Measurements from ENCODE around the gene UBASH3B. TPM values are rescaled to one million over a fixed set of nuclear protein-coding genes. Genes with fewer than 3 reads are reported as not detected.
A peak's percentile ranks its signal among the peaks of the same experiment; 100 is the strongest.

UBASH3B gene
- total and polyA plus RNA-seq, 9 donors: 3.8 to 11.1 (median 4.5) TPM

DNA sequence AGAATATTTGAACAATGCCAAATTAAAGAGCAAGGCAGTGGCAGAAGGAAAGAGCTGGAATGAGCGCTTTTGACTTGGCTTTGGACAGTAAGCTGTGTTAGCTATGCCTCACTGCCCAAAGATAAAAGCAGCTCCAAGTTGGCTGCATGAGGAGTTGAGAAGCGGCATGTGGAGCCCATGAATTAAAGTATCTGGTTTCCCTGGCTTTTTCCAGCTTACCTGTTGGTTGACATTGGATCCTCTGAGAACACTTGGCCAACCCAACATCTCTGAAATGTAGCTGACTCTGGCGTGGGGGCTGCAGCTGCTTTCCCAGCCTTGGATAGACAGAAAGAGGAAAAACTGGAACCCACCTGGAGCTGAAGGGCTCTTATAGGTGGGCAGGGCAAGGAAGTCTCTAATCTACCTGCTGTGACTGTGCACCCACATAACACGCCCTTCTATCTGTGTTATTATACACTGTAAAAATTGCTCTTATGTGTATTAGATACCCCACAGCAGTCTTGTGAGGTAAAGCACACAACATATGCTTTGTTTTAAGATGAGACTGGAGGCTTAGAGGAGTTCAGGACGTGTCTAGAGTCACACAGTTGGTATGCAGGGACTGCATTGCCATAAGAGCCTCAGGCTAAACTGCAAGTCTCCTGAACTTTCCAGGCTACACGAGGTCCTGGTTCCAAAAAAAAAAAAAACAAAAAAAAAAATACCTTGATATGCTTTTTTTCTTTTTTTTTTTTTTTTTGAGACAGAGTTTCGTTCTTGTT, 5.8 kb downstream of the UBASH3B start:
- Histone ChIP-seq H3K9me3 (replicated peaks; ENCODE audit: control insufficient read depth, low read depth, low read length) (no peaks in the 10 kb centered on the region), H3K4me3 (ENCODE audit: low read length) (no peak overlapping the region), H3K27ac (ENCODE audit: low read length) (no peak overlapping the region), H3K36me3 (ENCODE audit: control insufficient read depth, insufficient read depth, low read length) (no peaks in the 10 kb centered on the region), H3K27me3 (ENCODE audit: control insufficient read depth, insufficient read depth, low read length) (peaks cover 42% of the 10 kb centered on the region), H3K4me1 (ENCODE audit: control insufficient read depth, insufficient read depth, low read length) (peaks cover 16% of the 10 kb centered on the region)
- no peak for DNase-seq
- 74% methylated on average over 3 of the region's 7 CpGs for WGBS (ENCODE audit: insufficient coverage)

DNA sequence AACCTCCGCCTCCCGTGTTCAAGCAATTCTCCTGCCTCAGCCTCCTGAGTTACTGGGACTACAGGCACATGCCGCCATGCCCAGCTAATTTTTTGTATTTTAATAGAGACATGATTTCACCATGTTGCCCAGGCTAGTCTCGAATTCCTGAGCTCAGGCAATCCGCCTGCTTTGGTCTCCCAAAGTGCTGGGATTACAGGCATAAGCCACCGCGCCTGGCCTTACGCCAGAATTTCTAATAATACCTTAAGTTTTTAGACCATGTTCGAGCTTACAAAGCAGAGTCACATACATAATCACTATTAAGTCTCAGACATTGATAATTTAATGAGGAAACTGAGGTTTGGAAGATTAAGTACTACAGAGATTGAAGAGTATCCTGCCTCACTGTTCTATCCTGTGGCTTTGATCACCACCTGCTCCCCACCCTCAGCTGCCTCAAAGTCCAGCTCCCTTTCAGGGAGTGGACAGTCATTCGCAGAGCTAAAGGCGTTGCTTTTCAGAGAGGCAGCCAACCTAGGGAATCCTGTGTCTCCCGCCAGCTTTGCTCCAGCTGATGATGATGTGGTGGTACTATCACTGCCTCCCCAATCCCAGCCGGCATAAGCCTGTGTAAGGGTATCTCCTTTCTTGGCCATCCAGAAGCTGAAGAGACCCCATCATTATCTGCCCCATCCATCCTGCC, 7.7 kb downstream of the UBASH3B start:
- H3K4me1 ChIP-seq (ENCODE audit: control insufficient read depth, insufficient read depth, low read length): peaks cover 5% of the 10 kb centered on the region
- H3K36me3 ChIP-seq (ENCODE audit: control insufficient read depth, insufficient read depth, low read length): no peaks in the 10 kb centered on the region
- no peak overlapping the region for H3K4me3 ChIP-seq (ENCODE audit: low read length)
- 83% methylated on average over 6 of the region's 13 CpGs for WGBS (ENCODE audit: insufficient coverage)
- peaks cover 25% of the 10 kb centered on the region for H3K27me3 ChIP-seq (ENCODE audit: control insufficient read depth, insufficient read depth, low read length)
- H3K27ac ChIP-seq (ENCODE audit: low read length): no peak overlapping the region
- no peak for DNase-seq
- H3K9me3 ChIP-seq (replicated peaks; ENCODE audit: control insufficient read depth, low read depth, low read length): no peaks in the 10 kb centered on the region

DNA sequence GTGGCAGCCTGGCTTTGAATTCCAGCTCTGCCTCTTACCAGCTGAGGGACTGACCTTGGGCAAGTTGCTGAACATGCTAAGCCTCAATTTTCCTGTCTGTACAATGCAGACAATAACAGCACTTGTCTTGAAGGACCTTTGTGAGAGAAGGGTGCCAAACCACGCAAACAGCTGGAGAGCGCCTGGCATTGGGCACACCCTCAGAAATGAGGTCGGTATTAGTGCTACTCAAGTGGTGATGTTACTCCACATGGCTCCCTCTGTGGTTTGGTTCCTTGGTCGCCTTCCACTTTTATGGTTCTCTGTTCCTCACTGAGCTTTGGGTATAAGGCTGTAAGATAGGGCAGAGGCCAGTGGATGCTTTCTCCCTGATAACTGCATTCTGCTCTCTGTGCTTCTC, 8.2 kb downstream of the UBASH3B start:
- WGBS (ENCODE audit: insufficient coverage): 69% methylated on average over 3 of the region's 4 CpGs

DNA sequence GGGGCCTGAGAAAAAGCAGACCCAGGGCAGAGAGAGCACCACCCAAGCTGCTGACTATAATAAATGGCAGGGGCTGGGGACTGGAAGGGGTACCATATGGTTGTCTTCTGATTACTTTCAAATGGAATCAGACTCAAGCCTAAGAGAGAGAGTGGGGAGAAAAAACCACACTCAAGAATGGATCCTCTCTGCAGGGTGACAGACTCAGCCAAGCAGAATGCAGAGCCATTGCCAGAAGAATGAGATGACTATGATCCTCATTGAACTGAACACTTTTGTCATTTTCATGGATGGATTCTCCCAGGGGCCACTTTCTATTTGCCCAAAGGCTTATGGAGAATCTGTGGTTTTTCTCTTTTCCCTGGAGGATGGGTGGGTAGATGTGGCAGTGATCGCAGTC, 8.7 kb downstream of the UBASH3B start:
- no peak overlapping the region for H3K4me3 ChIP-seq (ENCODE audit: low read length)
- no peak overlapping the region for H3K27ac ChIP-seq (ENCODE audit: low read length)
- WGBS (ENCODE audit: insufficient coverage): no CpG with 5 or more reads among the region's 1 CpG
- H3K36me3 ChIP-seq (ENCODE audit: control insufficient read depth, insufficient read depth, low read length): no peaks in the 10 kb centered on the region
- peaks cover 5% of the 10 kb centered on the region for H3K4me1 ChIP-seq (ENCODE audit: control insufficient read depth, insufficient read depth, low read length)
- peaks cover 2% of the 10 kb centered on the region for H3K9me3 ChIP-seq (replicated peaks; ENCODE audit: control insufficient read depth, low read depth, low read length)
- DNase-seq: no peak
- H3K27me3 ChIP-seq (ENCODE audit: control insufficient read depth, insufficient read depth, low read length): peaks cover 18% of the 10 kb centered on the region

More for the DNA sequence above, 8.2 kb downstream of the UBASH3B start:
- Histone ChIP-seq H3K4me1 (ENCODE audit: control insufficient read depth, insufficient read depth, low read length) (peaks cover 5% of the 10 kb centered on the region), H3K27ac (ENCODE audit: low read length) (no peak overlapping the region), H3K9me3 (replicated peaks; ENCODE audit: control insufficient read depth, low read depth, low read length) (no peaks in the 10 kb centered on the region), H3K4me3 (ENCODE audit: low read length) (no peak overlapping the region), H3K27me3 (ENCODE audit: control insufficient read depth, insufficient read depth, low read length) (peaks cover 22% of the 10 kb centered on the region), H3K36me3 (ENCODE audit: control insufficient read depth, insufficient read depth, low read length) (no peaks in the 10 kb centered on the region)
- no peak for DNase-seq

DNA sequence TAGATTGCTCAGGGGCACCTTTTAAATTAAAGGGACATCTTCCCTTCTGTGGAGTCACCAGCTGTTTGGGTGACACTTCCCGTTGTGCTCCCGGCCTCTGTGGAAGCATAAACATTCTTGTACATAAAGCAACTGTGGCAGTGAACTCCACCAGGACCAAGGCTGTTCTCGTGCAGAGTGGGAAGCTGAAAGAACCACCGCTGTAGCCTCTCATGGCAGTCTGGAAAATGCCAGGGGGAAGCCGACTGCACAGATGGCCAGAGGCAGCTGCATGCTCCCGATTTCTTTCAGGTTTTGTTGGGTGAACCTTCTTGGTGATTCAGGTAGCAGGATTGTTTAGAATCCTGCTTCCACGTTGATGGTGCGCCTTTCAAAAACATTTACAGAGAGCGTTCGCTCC, 10.3 kb downstream of the UBASH3B start:
- no peaks in the 10 kb centered on the region for H3K36me3 ChIP-seq (ENCODE audit: control insufficient read depth, insufficient read depth, low read length)
- 48% methylated on average over 9 of the region's 10 CpGs for WGBS (ENCODE audit: insufficient coverage)
- DNase-seq: no peak
- H3K9me3 ChIP-seq (replicated peaks; ENCODE audit: control insufficient read depth, low read depth, low read length): peaks cover 4% of the 10 kb centered on the region
- H3K27ac ChIP-seq (ENCODE audit: low read length): no peak overlapping the region
- peaks cover 5% of the 10 kb centered on the region for H3K4me1 ChIP-seq (ENCODE audit: control insufficient read depth, insufficient read depth, low read length)
- no peak overlapping the region for H3K4me3 ChIP-seq (ENCODE audit: low read length)
- H3K27me3 ChIP-seq (ENCODE audit: control insufficient read depth, insufficient read depth, low read length): peaks cover 6% of the 10 kb centered on the region

DNA sequence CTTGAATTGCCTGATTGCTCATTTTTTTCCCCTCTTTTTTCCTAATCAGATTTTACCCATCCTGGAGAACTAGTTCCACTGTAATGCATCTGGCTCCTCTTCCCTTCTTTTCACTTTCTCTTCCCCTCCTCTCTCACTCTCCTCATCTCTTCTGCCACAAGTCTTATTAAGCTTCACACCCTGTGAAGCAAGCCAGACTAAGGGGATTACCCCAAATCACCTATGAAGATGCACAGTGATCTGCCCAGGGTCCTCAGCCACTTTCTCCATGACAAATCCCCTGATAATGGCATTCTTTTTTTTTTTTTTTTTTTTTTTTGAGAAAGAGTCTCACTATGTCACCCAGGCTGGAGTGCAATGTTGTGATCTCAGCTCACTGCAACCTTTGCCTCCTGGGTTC, 11.2 kb downstream of the UBASH3B start:
- H3K4me3 ChIP-seq (ENCODE audit: low read length): no peak overlapping the region
- DNase-seq: no peak
- H3K4me1 ChIP-seq (ENCODE audit: control insufficient read depth, insufficient read depth, low read length): peaks cover 11% of the 10 kb centered on the region
- H3K27me3 ChIP-seq (ENCODE audit: control insufficient read depth, insufficient read depth, low read length): peaks cover 3% of the 10 kb centered on the region
- H3K9me3 ChIP-seq (replicated peaks; ENCODE audit: control insufficient read depth, low read depth, low read length): peaks cover 4% of the 10 kb centered on the region
- no peak overlapping the region for H3K27ac ChIP-seq (ENCODE audit: low read length)
- no peaks in the 10 kb centered on the region for H3K36me3 ChIP-seq (ENCODE audit: control insufficient read depth, insufficient read depth, low read length)

DNA sequence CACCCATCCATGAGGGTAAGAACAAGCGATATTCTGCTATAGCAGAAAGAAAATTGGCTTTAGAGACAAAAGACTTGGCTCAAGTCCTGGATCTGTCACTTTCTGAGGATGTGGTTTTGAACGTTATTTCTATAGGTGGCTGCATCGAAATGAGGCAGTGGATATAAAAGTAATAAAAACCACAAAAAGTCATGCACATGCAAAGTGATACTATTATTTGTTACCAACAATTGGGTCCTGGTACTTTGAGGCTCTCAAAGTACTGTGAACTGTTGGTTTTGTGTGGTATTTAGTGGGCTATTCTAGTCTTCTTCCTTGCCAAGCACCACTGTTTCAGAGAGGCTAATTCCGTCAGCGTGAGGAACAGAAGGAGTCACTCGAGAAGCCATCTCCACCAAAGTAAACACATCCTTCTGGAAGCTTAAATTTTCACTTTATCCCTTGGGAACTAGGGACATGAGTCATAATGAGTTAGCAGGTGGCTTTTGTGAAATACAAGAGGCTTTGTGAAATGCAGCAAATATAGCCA, 13.1 kb downstream of the UBASH3B start:
- no peak for DNase-seq
- peaks cover 3% of the 10 kb centered on the region for H3K36me3 ChIP-seq (ENCODE audit: control insufficient read depth, insufficient read depth, low read length)
- peaks cover 3% of the 10 kb centered on the region for H3K27me3 ChIP-seq (ENCODE audit: control insufficient read depth, insufficient read depth, low read length)
- 60% methylated on average over 1 of the region's 6 CpGs for WGBS (ENCODE audit: insufficient coverage)
- peaks cover 4% of the 10 kb centered on the region for H3K9me3 ChIP-seq (replicated peaks; ENCODE audit: control insufficient read depth, low read depth, low read length)
- H3K4me3 ChIP-seq (ENCODE audit: low read length): no peak overlapping the region
- H3K4me1 ChIP-seq (ENCODE audit: control insufficient read depth, insufficient read depth, low read length): peaks cover 26% of the 10 kb centered on the region
- no peak overlapping the region for H3K27ac ChIP-seq (ENCODE audit: low read length)

DNA sequence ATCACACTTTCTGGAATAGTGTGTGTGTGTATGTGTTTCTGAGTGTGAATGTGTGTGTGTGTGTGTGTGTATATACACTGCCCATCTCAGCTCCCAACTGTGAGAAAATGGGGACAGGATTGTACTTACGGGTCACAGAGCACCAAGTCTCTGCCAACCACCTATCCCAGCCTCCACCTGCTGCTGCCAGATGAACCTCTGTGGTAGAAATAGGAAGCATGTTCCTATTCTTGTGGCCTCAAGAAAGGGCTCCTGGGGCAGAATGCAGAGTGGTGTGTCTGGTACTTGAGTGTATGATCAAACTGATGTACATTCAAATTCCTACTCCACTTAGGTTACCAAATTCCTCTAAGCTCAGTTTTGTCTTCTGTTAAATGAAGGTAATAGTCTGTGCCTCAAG, 14.6 kb downstream of the UBASH3B start:
- H3K4me1 ChIP-seq (ENCODE audit: control insufficient read depth, insufficient read depth, low read length): peaks cover 26% of the 10 kb centered on the region
- no peak overlapping the region for H3K4me3 ChIP-seq (ENCODE audit: low read length)
- no peak overlapping the region for H3K27ac ChIP-seq (ENCODE audit: low read length)
- H3K27me3 ChIP-seq (ENCODE audit: control insufficient read depth, insufficient read depth, low read length): peaks cover 3% of the 10 kb centered on the region
- peaks cover 4% of the 10 kb centered on the region for H3K9me3 ChIP-seq (replicated peaks; ENCODE audit: control insufficient read depth, low read depth, low read length)
- DNase-seq: no peak
- H3K36me3 ChIP-seq (ENCODE audit: control insufficient read depth, insufficient read depth, low read length): peaks cover 3% of the 10 kb centered on the region
- no CpG with 5 or more reads among the region's 1 CpG for WGBS (ENCODE audit: insufficient coverage)

DNA sequence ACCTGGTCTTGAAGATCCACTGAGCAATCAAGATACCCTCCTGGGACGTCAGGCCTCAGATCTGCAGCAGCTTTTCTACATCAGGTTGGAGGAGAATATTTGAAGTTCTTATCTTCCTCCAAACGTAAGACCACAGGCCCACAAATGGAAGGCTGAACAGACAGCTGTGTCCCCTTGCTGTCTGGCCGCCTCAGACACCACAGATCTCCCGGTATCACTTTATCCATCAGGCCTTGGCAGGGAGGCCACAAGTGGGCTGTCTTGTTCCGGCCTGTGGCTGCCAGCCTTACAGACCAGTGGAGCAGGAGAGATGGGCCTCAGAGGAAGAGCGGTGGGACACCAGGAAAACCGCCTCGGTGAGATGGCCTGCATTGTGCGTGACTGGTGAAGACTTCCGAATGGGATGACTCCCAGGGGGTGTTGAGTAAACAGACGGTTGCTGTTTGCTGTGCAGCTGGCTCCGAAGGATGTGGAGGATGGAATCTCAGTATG, 15.9 kb downstream of the UBASH3B start:
- H3K27ac ChIP-seq (ENCODE audit: low read length): peak overlapping the region; percentile 65
- H3K4me1 ChIP-seq (ENCODE audit: control insufficient read depth, insufficient read depth, low read length): peaks cover 21% of the 10 kb centered on the region
- peak; percentile 87 for DNase-seq
- H3K4me3 ChIP-seq (ENCODE audit: low read length): no peak overlapping the region
- peaks cover 4% of the 10 kb centered on the region for H3K9me3 ChIP-seq (replicated peaks; ENCODE audit: control insufficient read depth, low read depth, low read length)
- H3K27me3 ChIP-seq (ENCODE audit: control insufficient read depth, insufficient read depth, low read length): no peaks in the 10 kb centered on the region
- 35% methylated on average over 11 of the region's 12 CpGs for WGBS (ENCODE audit: insufficient coverage)
- peaks cover 3% of the 10 kb centered on the region for H3K36me3 ChIP-seq (ENCODE audit: control insufficient read depth, insufficient read depth, low read length)

DNA sequence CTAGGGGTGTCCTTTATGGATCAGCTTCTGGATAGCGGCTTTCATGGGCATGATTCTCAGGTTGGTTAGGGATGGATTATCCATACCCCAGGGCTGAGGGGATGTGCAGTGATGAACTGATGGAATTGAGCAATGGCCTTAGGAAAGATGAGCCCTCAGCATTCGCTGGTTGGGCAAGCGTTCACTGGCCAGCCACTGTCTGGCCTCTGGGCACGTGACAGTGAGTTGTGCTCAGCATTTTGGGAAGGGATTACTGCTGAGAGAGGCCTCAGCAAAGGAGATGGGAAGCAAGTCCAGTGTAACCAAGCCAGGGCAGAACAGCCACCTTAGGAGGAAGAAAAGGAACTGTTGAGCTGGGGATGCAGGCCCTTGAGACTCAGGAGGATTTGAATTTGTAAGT, 17.4 kb downstream of the UBASH3B start:
- Histone ChIP-seq H3K4me3 (ENCODE audit: low read length) (no peak overlapping the region), H3K4me1 (ENCODE audit: control insufficient read depth, insufficient read depth, low read length) (peaks cover 21% of the 10 kb centered on the region), H3K9me3 (replicated peaks; ENCODE audit: control insufficient read depth, low read depth, low read length) (peaks cover 4% of the 10 kb centered on the region), H3K27me3 (ENCODE audit: control insufficient read depth, insufficient read depth, low read length) (no peaks in the 10 kb centered on the region), H3K27ac (ENCODE audit: low read length) (no peak overlapping the region), H3K36me3 (ENCODE audit: control insufficient read depth, insufficient read depth, low read length) (peaks cover 3% of the 10 kb centered on the region)
- 84% methylated on average over 4 of the region's 4 CpGs for WGBS (ENCODE audit: insufficient coverage)
- peak; percentile 53 for DNase-seq

All from muscle of leg (tissue), 11 donors.